ENCODE results near the gene TBL3. TPM values are rescaled to one million over a fixed set of nuclear protein-coding genes. Genes with fewer than 3 reads are reported as not detected.

Gene TBL3
- total RNA-seq, 1 experiment from 2014 or later, result 42.4 TPM

GRCh38 chr16:1958715-1959268 lies 13.1 kb upstream of the TBL3 start:
- ChIA-PET CTCF (no interaction called here), POLR2A (no interaction called here)
- intact Hi-C loops (cut with micrococcal nuclease; ENCODE audit: unreplicated experiment) (no loop called here), in situ Hi-C loops (cut with HindIII; ENCODE audit: low pct_unique_long_range_greater_than_20kb, low sequenced_read_pairs) (no loop called here)
- no TSS peak for BruUV-seq (replicated peaks)
- ATAC-seq (peak; percentile 4), DNase-seq (ENCODE audit: low read depth, low spot score) (no peak)
- no peak for TF ChIP-seq TCF7L2 (IDR thresholded peaks at IDR 0.05; ENCODE audit: low read depth, low read length)
- TF ChIP-seq, protein P1, sequence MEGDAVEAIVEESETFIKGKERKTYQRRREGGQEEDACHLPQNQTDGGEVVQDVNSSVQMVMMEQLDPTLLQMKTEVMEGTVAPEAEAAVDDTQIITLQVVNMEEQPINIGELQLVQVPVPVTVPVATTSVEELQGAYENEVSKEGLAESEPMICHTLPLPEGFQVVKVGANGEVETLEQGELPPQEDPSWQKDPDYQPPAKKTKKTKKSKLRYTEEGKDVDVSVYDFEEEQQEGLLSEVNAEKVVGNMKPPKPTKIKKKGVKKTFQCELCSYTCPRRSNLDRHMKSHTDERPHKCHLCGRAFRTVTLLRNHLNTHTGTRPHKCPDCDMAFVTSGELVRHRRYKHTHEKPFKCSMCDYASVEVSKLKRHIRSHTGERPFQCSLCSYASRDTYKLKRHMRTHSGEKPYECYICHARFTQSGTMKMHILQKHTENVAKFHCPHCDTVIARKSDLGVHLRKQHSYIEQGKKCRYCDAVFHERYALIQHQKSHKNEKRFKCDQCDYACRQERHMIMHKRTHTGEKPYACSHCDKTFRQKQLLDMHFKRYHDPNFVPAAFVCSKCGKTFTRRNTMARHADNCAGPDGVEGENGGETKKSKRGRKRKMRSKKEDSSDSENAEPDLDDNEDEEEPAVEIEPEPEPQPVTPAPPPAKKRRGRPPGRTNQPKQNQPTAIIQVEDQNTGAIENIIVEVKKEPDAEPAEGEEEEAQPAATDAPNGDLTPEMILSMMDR (IDR thresholded peaks at IDR 0.05), result no peak
- TF ChIP-seq SIN3A (IDR thresholded peaks at IDR 0.05; ENCODE audit: borderline replicate concordance, insufficient read depth, low read depth, low read length), result no peak
- TF ChIP-seq, protein P2, sequence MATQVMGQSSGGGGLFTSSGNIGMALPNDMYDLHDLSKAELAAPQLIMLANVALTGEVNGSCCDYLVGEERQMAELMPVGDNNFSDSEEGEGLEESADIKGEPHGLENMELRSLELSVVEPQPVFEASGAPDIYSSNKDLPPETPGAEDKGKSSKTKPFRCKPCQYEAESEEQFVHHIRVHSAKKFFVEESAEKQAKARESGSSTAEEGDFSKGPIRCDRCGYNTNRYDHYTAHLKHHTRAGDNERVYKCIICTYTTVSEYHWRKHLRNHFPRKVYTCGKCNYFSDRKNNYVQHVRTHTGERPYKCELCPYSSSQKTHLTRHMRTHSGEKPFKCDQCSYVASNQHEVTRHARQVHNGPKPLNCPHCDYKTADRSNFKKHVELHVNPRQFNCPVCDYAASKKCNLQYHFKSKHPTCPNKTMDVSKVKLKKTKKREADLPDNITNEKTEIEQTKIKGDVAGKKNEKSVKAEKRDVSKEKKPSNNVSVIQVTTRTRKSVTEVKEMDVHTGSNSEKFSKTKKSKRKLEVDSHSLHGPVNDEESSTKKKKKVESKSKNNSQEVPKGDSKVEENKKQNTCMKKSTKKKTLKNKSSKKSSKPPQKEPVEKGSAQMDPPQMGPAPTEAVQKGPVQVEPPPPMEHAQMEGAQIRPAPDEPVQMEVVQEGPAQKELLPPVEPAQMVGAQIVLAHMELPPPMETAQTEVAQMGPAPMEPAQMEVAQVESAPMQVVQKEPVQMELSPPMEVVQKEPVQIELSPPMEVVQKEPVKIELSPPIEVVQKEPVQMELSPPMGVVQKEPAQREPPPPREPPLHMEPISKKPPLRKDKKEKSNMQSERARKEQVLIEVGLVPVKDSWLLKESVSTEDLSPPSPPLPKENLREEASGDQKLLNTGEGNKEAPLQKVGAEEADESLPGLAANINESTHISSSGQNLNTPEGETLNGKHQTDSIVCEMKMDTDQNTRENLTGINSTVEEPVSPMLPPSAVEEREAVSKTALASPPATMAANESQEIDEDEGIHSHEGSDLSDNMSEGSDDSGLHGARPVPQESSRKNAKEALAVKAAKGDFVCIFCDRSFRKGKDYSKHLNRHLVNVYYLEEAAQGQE (IDR thresholded peaks at IDR 0.05; ENCODE audit: insufficient read depth in 1 of 2, low read depth in 2 of 2, low read length in 1 of 2), result no peak
- no peak for TF ChIP-seq POLR2AphosphoS5 (IDR thresholded peaks at IDR 0.05; ENCODE audit: low read depth, low read length)
- H3K4me1 ChIP-seq (ENCODE audit: control insufficient read depth, insufficient read depth, low read length), result peaks cover 12% of the 10 kb centered on the region
- H3K9me3 ChIP-seq (ENCODE audit: control insufficient read depth, insufficient read depth, low read depth, low read length), result no peaks in the 10 kb centered on the region
- peaks cover 3% of the 10 kb centered on the region for H3K36me3 ChIP-seq (ENCODE audit: control insufficient read depth, insufficient read depth, low read length)
- H3K27ac ChIP-seq (ENCODE audit: low read length), result peak overlapping the region; percentile 83
- peak overlapping the region; percentile 75 to 80 for H3K4me3 ChIP-seq (ENCODE audit: low read depth in 2 of 2, low read length in 2 of 2)
- no peaks in the 10 kb centered on the region for H3K27me3 ChIP-seq (ENCODE audit: control insufficient read depth, insufficient read depth, low read length)

- Histone ChIP-seq H3K27me3 (ENCODE audit: control insufficient read depth, insufficient read depth, low read length) (no peaks in the 10 kb centered on the region), H3K36me3 (ENCODE audit: control insufficient read depth, insufficient read depth, low read length) (peaks cover 8% of the 10 kb centered on the region), H3K4me1 (ENCODE audit: control insufficient read depth, insufficient read depth, low read length) (peaks cover 12% of the 10 kb centered on the region), H3K4me3 (ENCODE audit: low read depth in 2 of 2, low read length in 2 of 2) (peak within 1 kb of the TSS; percentile 75 to 80), H3K9me3 (ENCODE audit: control insufficient read depth, insufficient read depth, low read depth, low read length) (no peaks in the 10 kb centered on the region), H3K27ac (ENCODE audit: low read length) (peak within 1 kb of the TSS; percentile 83)
- in situ Hi-C loops (cut with HindIII; ENCODE audit: low pct_unique_long_range_greater_than_20kb, low sequenced_read_pairs), result no loop called here
- CTCF ChIA-PET, result no interaction called here
- POLR2A ChIA-PET, result no interaction called here
- intact Hi-C loops (cut with micrococcal nuclease; ENCODE audit: unreplicated experiment), result no loop called here
- TF ChIP-seq POLR2AphosphoS5 (IDR thresholded peaks at IDR 0.05; ENCODE audit: low read depth, low read length), result peak; percentile 85
- TF ChIP-seq, protein P1 (IDR thresholded peaks at IDR 0.05), result peak; percentile 96
- TF ChIP-seq, protein P2 (IDR thresholded peaks at IDR 0.05; ENCODE audit: insufficient read depth in 1 of 2, low read depth in 2 of 2, low read length in 1 of 2), result no peak
- peak; percentile 89; the same call in 1 of the 2 replicates for TF ChIP-seq SIN3A (IDR thresholded peaks at IDR 0.05; ENCODE audit: borderline replicate concordance, insufficient read depth, low read depth, low read length)
- TF ChIP-seq TCF7L2 (IDR thresholded peaks at IDR 0.05; ENCODE audit: low read depth, low read length), result peak; percentile 44; the same call in 1 of the 2 replicates
- ATAC-seq, result peak; percentile 86
- no TSS peak for BruUV-seq (replicated peaks)
- DNase-seq (ENCODE audit: low read depth, low spot score), result no peak
Measured at GRCh38 chr16:1959269-1960039, 12.4 kb upstream of the TBL3 start, which contains the start of gene NDUFB10. NDUFB10 (plus strand) TSS chr16:1959538; CDS start chr16:1959625, 87 bp downstream.
